GM10248 (cell line): ENCODE results near the gene TPRA1.

ENCODE experiments used
- CTCF ChIA-PET: fragments of 300-600 bp; sonication (Branson Sonifier 250); formaldehyde crosslinking; extraction: SDS; loops from one replicate; lab custom pipeline; 2021; ENCODE audit warnings: antibody characterized with exemption; lab: Yijun Ruan, JAX
- POLR2A ChIA-PET: fragments of 350-650 bp; sonication (Branson Sonifier 250); formaldehyde crosslinking; extraction: SDS; loops from one replicate; lab custom pipeline; 2020; ENCODE audit warnings: antibody characterized with exemption; lab: Yijun Ruan, JAX
- DNase-seq: peaks from one replicate; pipeline ENCODE4 v3.0.0; 2012; ENCODE audit errors: extremely low spot score
- TF ChIP-seq, protein P1 (sequence below): IDR thresholded peaks from 2 replicates; pipeline ENCODE4 v1.5.1; 2012; ENCODE audit warnings: mild to moderate bottlenecking, low read depth; ENCODE audit errors: extremely low read depth, missing control alignments, control extremely low read depth

Gene TPRA1

DNA sequence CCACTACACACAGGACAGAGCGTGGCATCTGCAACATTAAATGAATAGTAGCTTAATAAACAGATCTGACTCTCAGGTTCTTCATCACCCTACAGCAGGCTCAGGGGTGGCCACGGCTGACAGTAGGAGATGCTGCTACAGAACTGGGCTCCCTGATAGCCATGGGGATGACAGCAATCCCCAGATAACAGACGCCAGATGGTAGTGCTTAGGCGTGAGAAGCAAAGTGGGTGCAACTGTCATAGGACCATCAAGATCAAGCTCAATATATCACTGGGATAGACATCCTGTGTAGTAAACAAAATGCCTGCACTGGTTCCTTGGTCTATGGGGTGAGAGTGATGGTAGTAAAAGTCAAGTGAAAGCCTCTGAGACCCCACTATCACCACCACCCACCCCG lies 2.6 kb upstream of the TPRA1 start:
- TF ChIP-seq, protein P1, sequence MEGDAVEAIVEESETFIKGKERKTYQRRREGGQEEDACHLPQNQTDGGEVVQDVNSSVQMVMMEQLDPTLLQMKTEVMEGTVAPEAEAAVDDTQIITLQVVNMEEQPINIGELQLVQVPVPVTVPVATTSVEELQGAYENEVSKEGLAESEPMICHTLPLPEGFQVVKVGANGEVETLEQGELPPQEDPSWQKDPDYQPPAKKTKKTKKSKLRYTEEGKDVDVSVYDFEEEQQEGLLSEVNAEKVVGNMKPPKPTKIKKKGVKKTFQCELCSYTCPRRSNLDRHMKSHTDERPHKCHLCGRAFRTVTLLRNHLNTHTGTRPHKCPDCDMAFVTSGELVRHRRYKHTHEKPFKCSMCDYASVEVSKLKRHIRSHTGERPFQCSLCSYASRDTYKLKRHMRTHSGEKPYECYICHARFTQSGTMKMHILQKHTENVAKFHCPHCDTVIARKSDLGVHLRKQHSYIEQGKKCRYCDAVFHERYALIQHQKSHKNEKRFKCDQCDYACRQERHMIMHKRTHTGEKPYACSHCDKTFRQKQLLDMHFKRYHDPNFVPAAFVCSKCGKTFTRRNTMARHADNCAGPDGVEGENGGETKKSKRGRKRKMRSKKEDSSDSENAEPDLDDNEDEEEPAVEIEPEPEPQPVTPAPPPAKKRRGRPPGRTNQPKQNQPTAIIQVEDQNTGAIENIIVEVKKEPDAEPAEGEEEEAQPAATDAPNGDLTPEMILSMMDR = no peak
- ChIA-PET CTCF (interaction anchor here (1.0 kb wide), 1 partner anchor 18 kb away, joined by 3 read pairs; no protein-coding TSS in a partner anchor), POLR2A (no interaction called here)
- DNase-seq = no peak

DNA sequence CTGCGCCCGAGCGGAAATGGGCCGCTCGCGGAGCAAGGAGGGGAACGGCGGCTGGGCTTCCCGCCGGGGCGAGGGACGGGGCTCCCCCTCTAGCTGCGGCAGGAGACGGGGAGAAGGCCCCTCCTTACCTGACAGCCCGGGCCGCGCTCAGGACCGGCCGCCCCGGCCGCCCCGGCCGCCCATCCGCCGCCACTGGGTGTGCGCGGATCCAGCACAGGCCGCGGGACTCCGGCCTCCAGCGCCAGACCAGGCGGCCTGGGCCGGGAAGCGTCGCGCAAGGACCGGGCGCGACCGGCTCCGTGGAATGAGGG lies 296 bp downstream of the TPRA1 start:
- ChIA-PET POLR2A (interaction anchor here (0.6 kb wide), 1 partner anchor 19 kb away, joined by 3 read pairs; no protein-coding TSS in a partner anchor), CTCF (interaction anchor here (1.1 to 1.9 kb wide), 3 partner anchors 11 to 62 kb away, joined by 3 to 4 read pairs (median 4); no protein-coding TSS in a partner anchor)
- TF ChIP-seq, protein P1 = no peak
- peak; percentile 64 for DNase-seq

DNA sequence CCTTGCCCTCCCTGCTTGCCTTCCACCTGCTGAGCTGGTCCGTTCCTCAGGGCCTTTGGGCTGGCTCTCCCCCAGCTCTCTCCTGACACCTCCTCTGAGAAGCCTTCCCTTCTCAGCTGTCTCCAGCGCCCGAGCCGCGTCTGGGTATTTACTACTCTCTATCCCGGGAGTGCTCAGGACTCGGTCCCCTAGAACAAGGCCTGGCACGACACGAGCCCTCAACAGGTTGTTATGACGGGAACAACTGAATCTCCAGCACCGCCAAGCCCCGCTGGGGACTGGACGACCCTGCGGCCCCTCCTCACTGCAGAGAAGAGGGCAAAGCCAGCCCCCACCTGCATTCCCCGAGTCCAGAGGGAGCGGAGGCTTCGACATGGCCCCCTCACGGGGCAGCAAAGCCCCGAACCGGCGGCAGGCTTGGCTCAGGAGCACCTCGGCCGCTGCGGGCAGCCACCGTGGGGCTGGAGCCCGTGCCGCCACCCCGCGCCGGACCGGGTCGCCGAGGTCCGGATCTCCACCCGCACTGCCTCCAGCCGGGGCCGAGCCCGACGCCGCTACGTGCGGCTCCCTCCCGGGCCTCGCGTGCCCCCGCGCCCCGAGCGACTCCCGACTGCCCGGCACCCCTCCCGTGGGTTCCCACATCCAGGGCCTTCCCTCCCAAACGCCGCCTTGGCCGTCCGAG lies 792 bp downstream of the TPRA1 start:
- no peak for DNase-seq
- CTCF ChIA-PET = interaction anchor here (1.3 to 8.3 kb wide), 6 partner anchors 9 to 244 kb away, joined by 3 to 98 read pairs (median 4); partner anchors contain the start of gene MCM2
- TF ChIP-seq, protein P1 = no peak
- POLR2A ChIA-PET = interaction anchor here (0.6 to 0.8 kb wide), 2 partner anchors 19 to 146 kb away, joined by 3 to 4 read pairs; no protein-coding TSS in a partner anchor

DNA sequence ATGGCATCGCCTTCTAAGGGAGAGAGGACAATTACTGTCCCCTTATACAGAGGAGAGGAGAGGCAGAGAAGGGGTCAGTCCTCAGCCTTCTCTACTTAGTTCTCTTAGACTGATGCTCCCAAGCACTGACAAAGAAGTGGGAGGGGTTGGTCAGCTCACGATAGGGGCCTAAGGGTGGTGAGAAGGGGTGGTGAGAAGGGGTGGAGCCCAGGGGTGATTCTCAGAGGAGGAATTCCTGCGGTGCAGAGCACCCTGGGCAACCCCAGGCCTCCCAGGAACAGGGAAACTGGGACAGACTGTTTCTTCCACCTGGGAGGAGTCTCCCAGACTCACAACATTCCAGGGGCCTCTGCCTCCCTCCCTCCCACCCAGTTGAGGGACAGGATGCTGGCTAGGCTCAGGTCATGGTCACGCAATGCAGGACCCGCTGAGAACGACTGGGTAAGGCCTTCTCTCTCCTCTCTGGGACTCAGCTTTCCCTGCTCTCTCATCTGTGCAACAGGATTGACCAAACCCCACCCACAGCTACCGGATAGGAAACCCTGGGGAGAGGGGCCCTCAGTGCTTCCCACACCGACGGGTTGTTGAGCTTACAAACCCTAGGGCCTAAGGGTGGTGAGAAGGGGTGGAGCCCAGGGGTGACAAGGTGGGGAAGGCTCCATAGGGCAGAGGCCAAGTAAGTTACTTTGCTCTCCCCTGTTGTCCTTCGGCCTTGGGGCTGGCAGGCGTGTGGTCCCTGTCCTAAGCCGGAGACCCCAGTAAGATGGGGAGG lies 1.5 kb downstream of the TPRA1 start:
- ChIA-PET POLR2A (interaction anchor here (0.8 kb wide), 1 partner anchor 147 kb away, joined by 4 read pairs; no protein-coding TSS in a partner anchor), CTCF (interaction anchor here (1.4 to 8.3 kb wide), 5 partner anchors 9 to 245 kb away, joined by 3 to 98 read pairs (median 4); partner anchors contain the start of gene MCM2)
- no peak for DNase-seq
- TF ChIP-seq, protein P1 = no peak

DNA sequence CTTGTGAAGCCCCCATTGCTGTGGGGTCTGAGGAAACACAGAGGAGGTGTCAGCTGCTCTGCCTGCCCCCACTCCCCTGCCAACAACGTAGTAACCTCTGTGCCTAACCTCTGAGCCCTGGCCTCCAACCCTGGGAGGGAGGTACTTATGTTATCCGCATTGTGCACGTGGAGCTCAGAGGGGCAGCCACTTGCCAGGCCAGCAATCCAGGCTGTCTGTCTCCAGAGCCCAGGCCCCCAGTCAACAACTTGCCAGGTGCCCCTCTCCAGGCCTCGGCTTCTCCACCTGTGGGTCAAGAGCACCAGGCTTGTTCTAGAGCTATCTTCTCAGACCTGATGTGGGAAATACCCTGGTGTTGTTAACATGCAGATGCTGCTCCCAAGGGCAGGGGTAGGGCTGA lies 2.7 kb downstream of the TPRA1 start:
- no peak for DNase-seq
- TF ChIP-seq, protein P1 = no peak
- ChIA-PET POLR2A (no interaction called here), CTCF (interaction anchor here (1.4 to 8.3 kb wide), 3 partner anchors 11 to 40 kb away, joined by 3 to 98 read pairs (median 12); partner anchors contain the start of gene MCM2)

DNA sequence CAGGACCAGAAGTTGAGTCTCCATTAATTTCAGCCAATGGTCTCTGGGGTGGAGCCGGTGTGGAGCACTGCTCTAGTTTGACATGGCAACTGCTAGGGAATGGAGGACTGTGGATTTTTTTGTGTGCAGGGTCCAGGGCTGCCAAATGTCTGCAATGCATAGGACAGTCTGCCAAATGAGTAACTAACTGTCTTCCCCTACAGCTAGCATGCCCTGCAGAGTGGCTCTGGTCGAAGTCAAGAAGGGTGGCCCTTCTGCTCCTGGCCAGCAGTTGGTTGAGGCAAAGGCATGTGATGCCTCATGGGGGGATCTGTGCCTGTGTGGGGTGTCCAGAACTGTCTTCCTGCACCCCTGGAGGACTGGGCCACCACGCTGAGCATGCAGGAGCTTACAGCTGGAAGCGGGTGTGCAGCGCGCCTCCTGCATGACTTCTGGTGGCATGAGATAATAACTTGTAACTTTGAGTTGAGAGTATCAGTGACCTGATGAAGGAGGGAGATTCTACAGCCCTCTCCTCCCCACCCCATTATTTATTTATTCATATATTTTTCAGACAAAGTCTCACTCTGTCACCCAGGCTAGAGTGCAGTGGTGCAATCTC lies 4.6 kb downstream of the TPRA1 start:
- POLR2A ChIA-PET = no interaction called here
- TF ChIP-seq, protein P1 = no peak
- CTCF ChIA-PET = interaction anchor here (3.4 to 8.3 kb wide), 2 partner anchors 12 to 13 kb away, joined by 12 to 98 read pairs; partner anchors contain the start of gene MCM2
- no peak for DNase-seq
